GM12872 (cell line): Measurements from ENCODE around the gene KLC1.

ENCODE experiments used
- CTCF ChIP-seq: IDR thresholded peaks from 3 replicates; pipeline ENCODE4 v1.5.1; 2011; ENCODE audit warnings: low read depth, mild to moderate bottlenecking, low read length, moderate library complexity; ENCODE audit not compliant: insufficient read depth

The KLC1 gene

DNA sequence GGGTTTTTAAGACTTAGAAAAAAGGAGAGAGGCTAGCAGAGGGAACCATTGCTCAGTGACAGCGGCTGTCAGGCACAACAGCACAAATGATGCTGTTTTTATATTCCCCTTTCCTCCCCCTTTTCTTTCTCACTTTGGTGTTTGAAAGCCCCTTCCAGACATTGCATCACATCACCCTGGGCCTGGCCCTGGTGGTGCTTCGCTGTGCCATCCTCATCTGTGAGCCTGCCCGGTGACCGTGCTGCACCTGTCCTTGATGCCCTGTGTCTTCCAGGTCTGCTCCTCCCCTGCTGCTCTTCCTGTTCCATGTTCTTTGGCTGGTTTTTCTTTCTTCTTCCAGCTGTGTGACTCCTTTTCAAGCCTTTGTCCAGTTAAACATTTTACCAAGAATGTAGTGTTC lies 24.8 kb downstream of the KLC1 start:
- TF ChIP-seq CTCF = no peak

DNA sequence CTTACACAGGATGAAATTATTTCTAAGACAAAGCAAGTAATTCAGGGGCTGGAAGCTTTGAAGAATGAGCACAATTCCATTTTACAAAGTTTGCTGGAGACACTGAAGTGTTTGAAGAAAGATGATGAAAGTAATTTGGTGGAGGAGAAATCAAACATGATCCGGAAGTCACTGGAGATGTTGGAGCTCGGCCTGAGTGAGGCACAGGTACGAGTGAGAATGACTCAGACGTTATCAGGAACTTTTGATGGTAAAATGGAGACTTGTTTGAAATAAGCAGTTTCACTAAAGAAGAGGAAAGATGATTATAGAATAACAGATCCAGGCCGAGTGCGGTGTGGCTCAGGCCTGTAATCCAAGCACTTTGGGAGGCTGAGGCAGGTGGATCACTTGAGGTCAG lies 25.6 kb downstream of the KLC1 start:
- TF ChIP-seq CTCF = no peak

DNA sequence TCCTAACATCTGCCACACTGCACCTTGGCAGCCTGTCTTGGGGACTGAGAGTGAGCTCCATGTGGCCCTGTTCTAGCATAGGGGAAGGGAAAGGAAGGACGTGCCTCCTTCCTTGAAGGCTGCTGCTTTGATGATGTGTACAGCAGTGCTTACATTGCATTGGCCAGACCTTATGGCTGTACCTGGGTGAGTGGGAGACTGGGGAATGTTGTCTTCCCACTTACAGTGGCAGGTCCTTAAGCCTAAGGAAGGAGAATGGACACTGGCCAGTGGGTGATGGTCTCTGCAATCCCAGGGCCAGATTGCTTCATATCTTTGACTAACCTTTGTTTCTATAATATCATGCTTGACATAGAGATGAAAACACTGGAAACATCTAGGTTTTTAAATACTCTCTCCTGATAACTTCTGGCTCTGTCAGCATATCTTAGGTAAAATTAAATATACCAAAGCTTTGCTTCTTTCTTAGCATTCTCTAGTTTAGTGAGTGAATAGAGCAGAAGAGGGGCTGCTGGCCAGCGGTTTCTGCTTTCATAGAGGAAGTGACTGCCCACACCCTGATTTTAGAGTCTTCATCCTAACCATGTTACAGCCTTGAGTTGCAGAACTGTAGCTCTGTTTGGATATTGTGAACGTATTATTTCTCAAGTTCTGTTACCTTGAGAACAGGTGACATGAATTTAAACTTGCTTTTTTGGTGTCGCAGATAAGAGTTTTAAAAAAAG lies 27.2 kb downstream of the KLC1 start:
- TF ChIP-seq CTCF = no peak

GRCh38 chr14:103656756-103657133 lies 27.7 kb downstream of the KLC1 start:
- TF ChIP-seq CTCF = no peak

- no peak for TF ChIP-seq CTCF
These were observed 28.5 kb downstream of the KLC1 start for GRCh38 chr14:103657471-103657870.

- TF ChIP-seq CTCF = no peak
These were observed 30.6 kb downstream of the KLC1 start for GRCh38 chr14:103659631-103660030.

GRCh38 chr14:103662029-103662428 lies 33.0 kb downstream of the KLC1 start:
- TF ChIP-seq CTCF = no peak
